ENCODE measurements around the gene UBE2E2.

Gene UBE2E2

GRCh38 chr3:23490459-23490858, 287.3 kb downstream of the UBE2E2 start:
- TF ChIP-seq GATA2 (IDR thresholded peaks at IDR 0.05; ENCODE audit: low read depth, low read length) (no peak), GATA3 (IDR thresholded peaks at IDR 0.05; ENCODE audit: low read depth, low read length) (no peak)

- no peak for TF ChIP-seq GATA3 (IDR thresholded peaks at IDR 0.05; ENCODE audit: low read depth, low read length)
- TF ChIP-seq GATA2 (IDR thresholded peaks at IDR 0.05; ENCODE audit: low read depth, low read length), result no peak
Measured at GRCh38 chr3:23492057-23492456, 288.9 kb downstream of the UBE2E2 start.

- TF ChIP-seq GATA2 (IDR thresholded peaks at IDR 0.05; ENCODE audit: low read depth, low read length), result no peak
Measured at GRCh38 chr3:23493889-23494288, 290.8 kb downstream of the UBE2E2 start.

- TF ChIP-seq GATA2 (IDR thresholded peaks at IDR 0.05; ENCODE audit: low read depth, low read length), result no peak
- no peak for TF ChIP-seq GATA3 (IDR thresholded peaks at IDR 0.05; ENCODE audit: low read depth, low read length)
Measured at GRCh38 chr3:23494967-23495366, 291.8 kb downstream of the UBE2E2 start.

- TF ChIP-seq GATA3 (IDR thresholded peaks at IDR 0.05; ENCODE audit: low read depth, low read length) (no peak), GATA2 (IDR thresholded peaks at IDR 0.05; ENCODE audit: low read depth, low read length) (no peak)
Measured at GRCh38 chr3:23495507-23495906, 292.4 kb downstream of the UBE2E2 start.

- no peak for TF ChIP-seq GATA3 (IDR thresholded peaks at IDR 0.05; ENCODE audit: low read depth, low read length)
- no peak for TF ChIP-seq GATA2 (IDR thresholded peaks at IDR 0.05; ENCODE audit: low read depth, low read length)
Measured at GRCh38 chr3:23496165-23496564, 293.0 kb downstream of the UBE2E2 start.

- TF ChIP-seq GATA3 (IDR thresholded peaks at IDR 0.05; ENCODE audit: low read depth, low read length) (no peak), GATA2 (IDR thresholded peaks at IDR 0.05; ENCODE audit: low read depth, low read length) (no peak)
Measured at GRCh38 chr3:23497156-23497555, 294.0 kb downstream of the UBE2E2 start.

GRCh38 chr3:23501201-23501802, 298.2 kb downstream of the UBE2E2 start:
- TF ChIP-seq GATA2 (IDR thresholded peaks at IDR 0.05; ENCODE audit: low read depth, low read length) (no peak), GATA3 (IDR thresholded peaks at IDR 0.05; ENCODE audit: low read depth, low read length) (no peak)

GRCh38 chr3:23508464-23508863, 305.3 kb downstream of the UBE2E2 start:
- TF ChIP-seq GATA3 (IDR thresholded peaks at IDR 0.05; ENCODE audit: low read depth, low read length), result no peak
- TF ChIP-seq GATA2 (IDR thresholded peaks at IDR 0.05; ENCODE audit: low read depth, low read length), result no peak

GRCh38 chr3:23518441-23518840, 315.3 kb downstream of the UBE2E2 start:
- no peak for TF ChIP-seq GATA2 (IDR thresholded peaks at IDR 0.05; ENCODE audit: low read depth, low read length)
- no peak for TF ChIP-seq GATA3 (IDR thresholded peaks at IDR 0.05; ENCODE audit: low read depth, low read length)

- no peak for TF ChIP-seq GATA3 (IDR thresholded peaks at IDR 0.05; ENCODE audit: low read depth, low read length)
- TF ChIP-seq GATA2 (IDR thresholded peaks at IDR 0.05; ENCODE audit: low read depth, low read length), result no peak
Measured at GRCh38 chr3:23519314-23520208, 316.4 kb downstream of the UBE2E2 start.

- no peak for TF ChIP-seq GATA2 (IDR thresholded peaks at IDR 0.05; ENCODE audit: low read depth, low read length)
- TF ChIP-seq GATA3 (IDR thresholded peaks at IDR 0.05; ENCODE audit: low read depth, low read length), result no peak
Measured at GRCh38 chr3:23527326-23527725, 324.2 kb downstream of the UBE2E2 start.

- TF ChIP-seq GATA2 (IDR thresholded peaks at IDR 0.05; ENCODE audit: low read depth, low read length) (no peak), GATA3 (IDR thresholded peaks at IDR 0.05; ENCODE audit: low read depth, low read length) (no peak)
Measured at GRCh38 chr3:23533596-23533995, 330.5 kb downstream of the UBE2E2 start.

- TF ChIP-seq GATA2 (IDR thresholded peaks at IDR 0.05; ENCODE audit: low read depth, low read length) (no peak), GATA3 (IDR thresholded peaks at IDR 0.05; ENCODE audit: low read depth, low read length) (no peak)
Measured at GRCh38 chr3:23533996-23534395, 330.9 kb downstream of the UBE2E2 start.

GRCh38 chr3:23537101-23537551, 334.0 kb downstream of the UBE2E2 start:
- TF ChIP-seq GATA3 (IDR thresholded peaks at IDR 0.05; ENCODE audit: low read depth, low read length) (no peak), GATA2 (IDR thresholded peaks at IDR 0.05; ENCODE audit: low read depth, low read length) (no peak)

Measured in SH-SY5Y (cell line).